PC-9 (cell line): ENCODE results near the gene ARHGEF12.

Experiments
- CTCF ChIP-seq: fragments of 200-600 bp; sonication (generic); conservative IDR thresholded peaks from 2 replicates; pipeline ENCODE4 v1.6.1; 2017; ENCODE audit warnings: mixed run types, antibody characterized with exemption, mild to moderate bottlenecking, moderate library complexity
- EZH2 ChIP-seq: fragments of 200-600 bp; sonication (generic); IDR thresholded peaks from 2 replicates; pipeline ENCODE4 v1.8.0; 2017; ENCODE audit warnings: antibody characterized with exemption, low read depth

GRCh38 chr11:120391854-120392253 lies 55.6 kb downstream of the ARHGEF12 start:
- no peak for TF ChIP-seq CTCF
- TF ChIP-seq EZH2: no peak
